Testis (tissue), 2 donors: ENCODE results near the gene ARHGAP26.

Experiments used
- POLR2A ChIP-seq: fragments of 450-650 bp; IDR thresholded peaks from one replicate; pipeline ENCODE4 v1.6.1; 2017; ENCODE audit warnings: antibody characterized with exemption, mild to moderate bottlenecking, moderate library complexity
- TF ChIP-seq, protein P1 (sequence below), 3 experiments: fragments of 450-650 bp in 2 of 3; fragments of 200-600 bp in 1 of 3; sonication (generic) in 1 of 3; IDR thresholded peaks; one replicate each; pipeline ENCODE4 v1.5.1; 2016 to 2019; ENCODE audit warnings: antibody characterized with exemption in 3 of 3, mild to moderate bottlenecking in 2 of 3, moderate library complexity in 1 of 3

- TF ChIP-seq, protein P1, sequence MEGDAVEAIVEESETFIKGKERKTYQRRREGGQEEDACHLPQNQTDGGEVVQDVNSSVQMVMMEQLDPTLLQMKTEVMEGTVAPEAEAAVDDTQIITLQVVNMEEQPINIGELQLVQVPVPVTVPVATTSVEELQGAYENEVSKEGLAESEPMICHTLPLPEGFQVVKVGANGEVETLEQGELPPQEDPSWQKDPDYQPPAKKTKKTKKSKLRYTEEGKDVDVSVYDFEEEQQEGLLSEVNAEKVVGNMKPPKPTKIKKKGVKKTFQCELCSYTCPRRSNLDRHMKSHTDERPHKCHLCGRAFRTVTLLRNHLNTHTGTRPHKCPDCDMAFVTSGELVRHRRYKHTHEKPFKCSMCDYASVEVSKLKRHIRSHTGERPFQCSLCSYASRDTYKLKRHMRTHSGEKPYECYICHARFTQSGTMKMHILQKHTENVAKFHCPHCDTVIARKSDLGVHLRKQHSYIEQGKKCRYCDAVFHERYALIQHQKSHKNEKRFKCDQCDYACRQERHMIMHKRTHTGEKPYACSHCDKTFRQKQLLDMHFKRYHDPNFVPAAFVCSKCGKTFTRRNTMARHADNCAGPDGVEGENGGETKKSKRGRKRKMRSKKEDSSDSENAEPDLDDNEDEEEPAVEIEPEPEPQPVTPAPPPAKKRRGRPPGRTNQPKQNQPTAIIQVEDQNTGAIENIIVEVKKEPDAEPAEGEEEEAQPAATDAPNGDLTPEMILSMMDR (IDR thresholded peaks at IDR 0.05), result peak in 2 of 3 experiments; percentile 15 to 20
- TF ChIP-seq POLR2A, result peak; percentile 100
These were observed at the start of gene ARHGAP26 for GRCh38 chr5:142769793-142770649.
